Suprapubic skin (tissue), 4 donors: ENCODE data around the gene CENPN.

Experiments
- CTCF ChIP-seq, 2 donors: fragments of 200-600 bp in 1 of 2; fragments of 450-650 bp in 1 of 2; sonication (generic) in 1 of 2; IDR thresholded peaks; one replicate each; pipeline ENCODE4 v1.5.1; 2016 to 2019; ENCODE audit warnings: antibody characterized with exemption in 2 of 2, mild to moderate bottlenecking in 1 of 2, moderate library complexity in 1 of 2
- POLR2A ChIP-seq, 2 donors: fragments of 450-650 bp; IDR thresholded peaks; one replicate each; pipeline ENCODE4 v1.6.1; 2017; ENCODE audit warnings: antibody characterized with exemption in 2 of 2, mild to moderate bottlenecking in 2 of 2, moderate library complexity in 2 of 2
- POLR2AphosphoS5 ChIP-seq, 3 donors: sonication (generic); formaldehyde crosslinking; IDR thresholded peaks; one replicate each; pipeline ENCODE4 v1.6.1; 2017; ENCODE audit warnings: antibody characterized with exemption in 3 of 3

GRCh38 chr16:80986557-80986956 is 20.5 kb upstream of the CENPN start:
- TF ChIP-seq POLR2A (IDR thresholded peaks at IDR 0.05) (no peak), CTCF (IDR thresholded peaks at IDR 0.05) (no peak), POLR2AphosphoS5 (IDR thresholded peaks at IDR 0.05) (no peak)
